Right cardiac atrium (tissue), 5 donors: ENCODE measurements around the gene ZYX. TPM values are rescaled to one million over a fixed set of nuclear protein-coding genes. Genes with fewer than 3 reads are reported as not detected.
A peak's percentile ranks its signal among the peaks of the same experiment; 100 is the strongest.
"Not testable (repeated sequence)": the region's sequence is repeated elsewhere in the genome, so short reads cannot be mapped to it uniquely, and the experiment has no call there.

Source experiments
- ATAC-seq, 2 donors: fragments of 200-7000 bp; cut with Tn5 transposase; one replicate each; pipeline versions ENCODE4 v1.8.0 to v1.9.1; 2020; ENCODE audit warnings: moderate library complexity in 2 of 2, mild to moderate bottlenecking in 1 of 2
- DNase-seq, 3 donors: peaks; one replicate each; pipeline ENCODE4 v3.0.0-alpha.2; 2020
- H3K27ac ChIP-seq: one replicate; pipeline ENCODE4 v1.5.1; 2013; ENCODE audit warnings: mild to moderate bottlenecking, low read length, control low read depth, moderate library complexity
- H3K27me3 ChIP-seq: one replicate; pipeline ENCODE4 v1.6.1; 2013; ENCODE audit not compliant: control insufficient read depth, insufficient read depth
- H3K4me1 ChIP-seq: one replicate; pipeline ENCODE4 v1.6.1; 2013; ENCODE audit warnings: low read length; ENCODE audit not compliant: control insufficient read depth, insufficient read depth
- H3K4me3 ChIP-seq: one replicate; pipeline ENCODE4 v1.5.1; 2013; ENCODE audit warnings: low read length, control low read depth
- H3K9me3 ChIP-seq: one replicate; pipeline ENCODE4 v1.6.1; 2013; ENCODE audit warnings: low read length; ENCODE audit not compliant: control insufficient read depth
- WGBS: extraction: QIAGEN DNeasy Blood & Tissue Kit; methylation state at CpG from one replicate; pipeline ENCODE4 v1.1.7; 2013; 5-methylcytosine and 5-hydroxymethylcytosine counted together
- intact Hi-C, 4 donors: fragments of 100-400 bp; cut with DNase I; formaldehyde crosslinking; loops; one replicate each; pipeline versions ENCODE4 v1.11.0 to v1.14.0; 2022 to 2023
- polyA plus RNA-seq: library from polyadenylated mRNA; stranded (reverse); fragments of 200-250 nt; gene quantifications from one replicate; pipeline ENCODE4 v1.2.3, GENCODE V29; 2013
- total RNA-seq, 4 donors: library from RNA; stranded (reverse); fragmentation: NEBNext Ultra II Directional; extraction: Animal tissue kit (Norgen Biotek cat#: 25700); gene quantifications; one replicate each; pipeline ENCODE4 v1.2.1, GENCODE V29; 2021
- donor health status: healthy with polysubstance abuse.
- donor health status: DM: no; HTN: yes; CAD: no.
- donor health status: DM: no; HTN: no; CAD: no.
- donor health status: DM: no; HTN: yes; CAD: no; lungs with severe emphysema.
- donor health status: DM: yes; HTN: yes; CAD: no.

Gene ZYX
- total and polyA plus RNA-seq, 5 donors, result 74.7 to 127 (median 86.1) TPM

DNA sequence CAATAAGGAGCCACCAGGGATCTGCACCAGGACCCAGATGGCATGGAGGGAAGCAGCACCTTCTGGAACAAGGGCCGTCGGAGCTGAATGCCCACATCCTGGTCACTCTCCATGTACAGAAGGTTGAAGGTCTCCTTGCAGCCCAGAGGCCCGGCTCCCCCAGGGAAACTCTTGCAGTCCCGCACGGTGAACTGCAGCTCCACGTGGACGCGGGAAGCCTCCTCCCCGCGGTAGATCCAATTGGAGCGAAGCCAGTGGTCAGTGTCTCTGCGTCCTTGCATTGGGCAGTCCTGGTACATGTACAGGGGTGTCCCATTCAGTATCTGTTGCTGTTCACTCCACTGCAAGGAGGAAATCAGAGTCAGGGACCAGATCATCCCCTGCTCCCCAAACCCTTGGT is 20.1 kb downstream of the ZYX start:
- Histone ChIP-seq H3K9me3 (no peaks in the 10 kb centered on the region), H3K27ac (no peak overlapping the region), H3K4me3 (no peak overlapping the region), H3K4me1 (peaks cover 2% of the 10 kb centered on the region), H3K27me3 (no peaks in the 10 kb centered on the region)
- intact Hi-C loops, result loop anchor here in 1 of 4 donors (10.0 kb wide), 1 partner anchor 156 kb away; no protein-coding TSS in a partner anchor
- DNase-seq, result no peak
- 87% methylated on average over 12 of the region's 12 CpGs for WGBS
- ATAC-seq, result no peak

DNA sequence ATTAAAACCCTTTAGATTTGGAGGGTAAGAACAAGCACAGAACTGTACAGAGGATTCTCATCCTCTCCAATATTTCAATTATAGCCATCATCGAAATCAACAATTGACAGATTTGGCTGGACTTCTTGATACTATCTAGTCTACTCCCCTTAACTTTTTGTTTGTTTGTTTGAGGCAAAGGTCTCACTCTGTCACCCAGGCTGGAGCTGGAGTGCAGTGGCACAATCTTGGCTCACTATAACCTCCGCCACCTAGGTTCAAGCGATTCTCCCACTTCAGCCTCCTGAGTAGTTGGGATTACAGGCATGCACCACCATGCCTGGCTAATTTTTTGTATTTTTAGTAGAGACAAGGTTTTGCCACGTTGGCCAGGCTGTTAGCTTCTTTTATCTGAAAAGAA is 21.1 kb downstream of the ZYX start:
- 83% methylated on average over 4 of the region's 4 CpGs for WGBS
- H3K9me3 ChIP-seq, H3K27ac ChIP-seq, ATAC-seq, H3K4me1 ChIP-seq, H3K4me3 ChIP-seq, H3K27me3 ChIP-seq, DNase-seq: not testable (repeated sequence)
- intact Hi-C loops, result loop anchor here in 1 of 4 donors (10.0 kb wide), 1 partner anchor 157 kb away; no protein-coding TSS in a partner anchor

- H3K4me1 ChIP-seq, result peaks cover 2% of the 10 kb centered on the region
- no peaks in the 10 kb centered on the region for H3K27me3 ChIP-seq
- intact Hi-C loops, result loop anchor here in 1 of 4 donors (10.0 kb wide), 1 partner anchor 161 kb away; no protein-coding TSS in a partner anchor
- no peak overlapping the region for H3K27ac ChIP-seq
- no peaks in the 10 kb centered on the region for H3K9me3 ChIP-seq
- no peak overlapping the region for H3K4me3 ChIP-seq
- DNase-seq, result peak; percentile 77 to 93 (median 91)
- 39% methylated on average over 9 of the region's 9 CpGs for WGBS
- peak; percentile 62 to 64 for ATAC-seq
Observed at GRCh38 chr7:143405173-143406001, 24.2 kb downstream of the ZYX start.

GRCh38 chr7:143406002-143406357 is 24.8 kb downstream of the ZYX start:
- DNase-seq (no peak), ATAC-seq (no peak)
- Histone ChIP-seq H3K4me3 (no peak overlapping the region), H3K27ac (no peak overlapping the region), H3K9me3 (no peaks in the 10 kb centered on the region), H3K4me1 (peaks cover 2% of the 10 kb centered on the region), H3K27me3 (no peaks in the 10 kb centered on the region)
- WGBS, result 83% methylated on average over 3 of the region's 3 CpGs
- intact Hi-C loops, result loop anchor here in 1 of 4 donors (10.0 kb wide), 1 partner anchor 161 kb away; no protein-coding TSS in a partner anchor

DNA sequence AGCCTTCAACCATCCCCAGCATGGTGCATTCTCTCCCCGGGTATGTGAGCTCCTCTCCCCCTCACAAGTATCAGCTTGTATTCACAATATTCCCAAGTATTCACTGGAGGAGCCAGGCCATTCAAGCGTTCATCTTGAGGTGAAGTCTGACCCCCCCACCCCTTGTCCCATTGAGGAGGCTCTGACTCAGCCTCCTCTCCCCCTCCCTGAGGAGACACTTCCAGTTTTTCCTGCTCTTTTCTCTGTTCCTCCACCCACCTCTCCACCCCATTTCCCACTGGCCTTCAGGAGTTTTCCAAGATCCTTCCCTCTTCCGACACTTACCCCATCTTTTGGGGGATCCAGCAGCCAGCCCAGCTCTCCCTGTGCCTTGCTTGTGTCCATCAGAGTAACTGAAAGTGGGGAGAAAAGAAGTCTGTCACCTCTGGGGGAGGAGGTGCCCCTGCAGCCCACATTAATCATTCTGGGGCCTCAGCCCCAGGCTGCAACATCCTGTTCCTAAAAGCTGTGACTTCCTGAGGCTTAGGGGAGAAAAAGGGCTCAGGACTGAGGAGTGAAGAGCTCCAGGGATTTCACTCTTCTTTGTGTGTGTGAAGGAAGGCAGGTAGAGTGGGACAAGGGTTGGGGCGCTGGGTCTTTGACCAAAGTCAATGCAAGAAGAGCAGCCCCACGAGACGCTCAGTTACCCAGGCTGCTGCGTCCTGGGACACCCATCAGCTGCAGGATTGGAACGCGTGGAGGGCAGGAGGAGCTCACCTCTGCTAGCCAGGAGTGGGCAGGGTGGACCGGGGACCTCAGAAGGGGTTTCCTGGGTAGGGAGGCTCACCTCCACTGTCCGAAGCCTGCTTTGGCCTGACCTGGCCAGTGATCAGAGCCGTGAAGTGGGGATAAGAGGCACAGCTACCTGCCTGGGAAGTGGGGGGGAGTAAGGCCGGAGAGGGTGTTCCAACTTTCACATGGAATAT is 26.4 kb downstream of the ZYX start:
- Histone ChIP-seq H3K4me1 (peaks cover 2% of the 10 kb centered on the region), H3K27ac (no peak overlapping the region), H3K4me3 (no peak overlapping the region), H3K9me3 (no peaks in the 10 kb centered on the region), H3K27me3 (no peaks in the 10 kb centered on the region)
- DNase-seq (peak in 1 of 3 donors; percentile 51), ATAC-seq (peak in 1 of 2 donors; percentile 5)
- 68% methylated on average over 13 of the region's 13 CpGs for WGBS
- intact Hi-C loops, result loop anchor here in 1 of 4 donors (10.0 kb wide), 1 partner anchor 163 kb away; no protein-coding TSS in a partner anchor

DNA sequence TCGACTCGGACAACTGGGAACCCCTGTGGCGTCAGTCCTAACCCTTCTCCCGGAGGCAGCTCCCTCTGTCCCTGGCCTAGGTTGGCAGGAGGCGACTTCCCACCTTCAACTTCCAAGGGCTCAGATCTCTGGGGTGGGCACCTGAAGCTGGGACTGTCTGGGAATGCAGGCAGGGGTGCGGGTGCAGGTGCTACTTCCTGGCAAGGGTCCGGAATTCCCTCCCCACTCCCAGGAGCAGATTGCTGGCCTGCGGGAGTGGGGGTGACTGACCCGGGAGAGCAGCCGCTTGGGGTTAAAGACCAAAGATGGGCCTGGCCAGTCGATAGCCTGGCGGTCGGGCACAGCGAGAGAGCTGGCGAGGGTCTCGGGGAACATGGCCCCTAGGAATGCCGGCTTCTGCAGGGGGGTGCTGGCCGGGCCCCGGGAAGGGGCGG is 27.1 kb downstream of the ZYX start:
- Histone ChIP-seq H3K27ac (no peak overlapping the region), H3K9me3 (no peaks in the 10 kb centered on the region), H3K27me3 (no peaks in the 10 kb centered on the region), H3K4me1 (peaks cover 2% of the 10 kb centered on the region), H3K4me3 (no peak overlapping the region)
- peak in 1 of 3 donors; percentile 57 for DNase-seq
- intact Hi-C loops, result loop anchor here in 1 of 4 donors (10.0 kb wide), 1 partner anchor 163 kb away; no protein-coding TSS in a partner anchor
- WGBS, result 41% methylated on average over 20 of the region's 20 CpGs
- peak in 1 of 2 donors; percentile 5 for ATAC-seq

DNA sequence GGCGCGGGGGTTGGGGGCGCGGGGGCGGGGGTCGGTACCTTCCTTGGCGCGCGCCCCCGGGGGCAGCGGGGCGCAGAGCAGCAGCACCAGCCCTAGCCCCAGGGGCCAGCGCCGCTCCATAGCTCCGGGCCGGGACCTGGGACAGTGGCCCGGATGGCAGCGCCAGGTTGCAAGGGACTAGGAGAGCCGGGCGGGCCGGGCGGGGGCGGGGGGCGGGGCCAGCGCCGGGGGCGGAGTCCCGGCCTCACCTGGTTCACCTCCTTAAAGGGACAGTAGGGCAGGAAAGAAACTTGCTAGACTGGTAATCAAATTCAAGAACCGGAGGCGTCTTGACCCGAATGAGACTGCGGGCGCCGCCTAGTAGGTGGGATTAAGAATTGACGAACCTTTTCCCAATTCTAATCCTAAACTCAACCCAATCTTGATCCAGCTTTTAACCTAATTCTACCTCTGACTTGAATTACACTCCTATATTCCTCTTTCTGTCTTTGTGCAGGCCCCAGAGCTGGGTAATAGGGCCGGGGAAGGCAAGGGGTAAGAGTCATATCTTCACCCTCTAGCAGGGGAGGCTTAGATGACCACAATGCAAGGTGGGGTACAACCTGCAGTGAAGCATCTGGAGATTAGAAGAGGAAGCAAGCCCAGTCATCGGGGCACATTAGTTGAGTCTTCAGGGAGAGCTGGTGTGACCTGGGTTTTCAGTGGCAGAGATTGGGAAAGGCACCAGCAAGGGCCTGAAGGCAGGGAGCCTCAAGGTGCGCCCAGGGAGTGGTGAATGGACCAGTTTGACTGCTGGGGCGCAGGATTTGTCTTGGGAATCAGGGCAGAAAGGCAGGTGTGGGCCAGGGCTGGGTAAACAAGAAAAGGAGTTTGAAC is 27.8 kb downstream of the ZYX start, which contains the start of gene EPHA1:
EPHA1 (minus strand) TSS at position 171 of the 876 bp plus-strand sequence; CDS start at position 120, 51 bp downstream.
- Histone ChIP-seq H3K9me3 (no peaks in the 10 kb centered on the region), H3K27me3 (no peaks in the 10 kb centered on the region), H3K4me1 (peaks cover 2% of the 10 kb centered on the region), H3K4me3 (peak within 1 kb of the TSS; percentile 21), H3K27ac (no peak within 1 kb of the TSS)
- DNase-seq, result peak in 1 of 3 donors; percentile 45
- ATAC-seq, result peak in 1 of 2 donors; percentile 38
- intact Hi-C loops, result loop anchor here in 1 of 4 donors (10.0 kb wide), 1 partner anchor 164 kb away; no protein-coding TSS in a partner anchor
- 18% methylated on average over 39 of the region's 39 CpGs for WGBS

GRCh38 chr7:143410521-143411004 is 29.4 kb downstream of the ZYX start:
- Histone ChIP-seq H3K4me1 (no peaks in the 10 kb centered on the region), H3K4me3 (no peak overlapping the region), H3K9me3 (no peaks in the 10 kb centered on the region), H3K27me3 (no peaks in the 10 kb centered on the region), H3K27ac (no peak overlapping the region)
- DNase-seq (peak in 2 of 3 donors; percentile 55 to 71), ATAC-seq (peak; percentile 67 to 70)
- WGBS, result 28% methylated on average over 6 of the region's 6 CpGs
- intact Hi-C loops, result loop anchor here in 2 of 4 donors (5.0 to 10.0 kb wide), 3 partner anchors 33 to 176 kb away; partner anchors contain the start of gene GSTK1 (in 1 of the 2)

DNA sequence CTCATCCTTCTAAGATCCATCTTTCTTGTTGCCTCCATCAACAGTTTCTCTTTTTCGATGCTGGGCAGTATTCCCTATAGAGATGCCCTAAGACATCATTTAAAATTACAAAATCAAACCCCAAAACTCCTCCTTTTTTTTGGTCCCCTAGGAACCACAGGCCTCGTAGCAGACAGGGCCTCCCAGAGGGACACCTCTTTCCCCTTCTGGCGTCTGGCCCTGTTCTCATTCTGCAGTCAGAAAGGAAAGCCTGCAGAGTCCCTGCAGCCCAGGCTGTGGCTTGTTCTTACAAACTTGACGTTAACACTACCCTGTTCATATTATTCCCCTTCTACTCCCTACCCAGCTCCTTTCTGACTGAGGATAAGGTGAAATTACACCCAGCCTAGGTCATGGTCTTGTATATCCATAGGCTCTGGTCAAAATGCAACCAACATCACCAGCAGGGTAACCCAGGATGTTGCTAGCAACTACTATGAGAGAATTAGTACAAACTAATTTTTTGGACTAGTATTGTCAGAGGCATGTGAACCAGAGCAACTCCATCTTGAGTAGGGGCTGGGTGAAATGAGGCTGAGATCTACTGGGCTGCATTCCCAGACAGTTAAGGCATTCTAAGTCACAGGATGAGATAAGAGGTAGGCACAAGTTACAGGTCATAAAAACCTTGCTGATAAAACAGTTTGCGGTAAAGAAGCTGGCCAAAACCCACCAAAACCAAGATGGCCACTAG is 31.0 kb downstream of the ZYX start:
- intact Hi-C loops, result loop anchor here in 2 of 4 donors (5.0 to 10.0 kb wide), 3 partner anchors 35 to 177 kb away; partner anchors contain the start of gene GSTK1 (in 1 of the 2)
- ATAC-seq, result no peak
- 64% methylated on average over 5 of the region's 5 CpGs for WGBS

More for the DNA sequence above, 31.0 kb downstream of the ZYX start:
- no peak overlapping the region for H3K4me3 ChIP-seq
- H3K9me3 ChIP-seq, result no peaks in the 10 kb centered on the region
- H3K27ac ChIP-seq, result no peak overlapping the region
- H3K4me1 ChIP-seq, result no peaks in the 10 kb centered on the region
- DNase-seq, result no peak
- no peaks in the 10 kb centered on the region for H3K27me3 ChIP-seq
